ENCODE results near the gene SNAP91.
"Not testable (repeated sequence)": the region's sequence is repeated elsewhere in the genome, so short reads cannot be mapped to it uniquely, and the experiment has no call there.

Gene SNAP91

GRCh38 chr6:83605517-83605916 lies 103.4 kb downstream of the SNAP91 start:
- Mint-ChIP-seq H3K27ac (no peak overlapping the region), H3K4me1 (ENCODE audit: low read depth) (no peaks in the 10 kb centered on the region), H3K9me3 (no peaks in the 10 kb centered on the region), H3K36me3 (ENCODE audit: low read depth) (no peaks in the 10 kb centered on the region), H3K27me3 (no peaks in the 10 kb centered on the region), H3K4me3 (no peak overlapping the region)
- intact Hi-C loops (cut with micrococcal nuclease), result no loop called here

- H3K36me3 Mint-ChIP-seq (ENCODE audit: low read depth), result no peaks in the 10 kb centered on the region
- no peak overlapping the region for H3K27ac Mint-ChIP-seq
- H3K27me3 Mint-ChIP-seq, result no peaks in the 10 kb centered on the region
- no peaks in the 10 kb centered on the region for H3K4me1 Mint-ChIP-seq (ENCODE audit: low read depth)
- no peaks in the 10 kb centered on the region for H3K9me3 Mint-ChIP-seq
- intact Hi-C loops (cut with micrococcal nuclease), result no loop called here
- no peak overlapping the region for H3K4me3 Mint-ChIP-seq
These were observed 105.3 kb downstream of the SNAP91 start for GRCh38 chr6:83603551-83603950.

- no peaks in the 10 kb centered on the region for H3K4me1 Mint-ChIP-seq (ENCODE audit: low read depth)
- no peak overlapping the region for H3K27ac Mint-ChIP-seq
- no peaks in the 10 kb centered on the region for H3K27me3 Mint-ChIP-seq
- no peaks in the 10 kb centered on the region for H3K36me3 Mint-ChIP-seq (ENCODE audit: low read depth)
- H3K4me3 Mint-ChIP-seq, result no peak overlapping the region
- no peaks in the 10 kb centered on the region for H3K9me3 Mint-ChIP-seq
- intact Hi-C loops (cut with micrococcal nuclease), result no loop called here
These were observed 107.8 kb downstream of the SNAP91 start for GRCh38 chr6:83601119-83601518.

- H3K36me3 Mint-ChIP-seq (ENCODE audit: low read depth), result no peaks in the 10 kb centered on the region
- no peak overlapping the region for H3K27ac Mint-ChIP-seq
- H3K27me3 Mint-ChIP-seq, result no peaks in the 10 kb centered on the region
- H3K4me3 Mint-ChIP-seq, result no peak overlapping the region
- intact Hi-C loops (cut with micrococcal nuclease), result no loop called here
- no peaks in the 10 kb centered on the region for H3K9me3 Mint-ChIP-seq
- no peaks in the 10 kb centered on the region for H3K4me1 Mint-ChIP-seq (ENCODE audit: low read depth)
These were observed 108.4 kb downstream of the SNAP91 start for GRCh38 chr6:83600459-83600858.

GRCh38 chr6:83597511-83597910 lies 111.4 kb downstream of the SNAP91 start:
- Mint-ChIP-seq H3K27me3 (no peaks in the 10 kb centered on the region), H3K36me3 (ENCODE audit: low read depth) (no peaks in the 10 kb centered on the region), H3K9me3 (no peaks in the 10 kb centered on the region), H3K4me1 (ENCODE audit: low read depth) (no peaks in the 10 kb centered on the region), H3K4me3 (no peak overlapping the region), H3K27ac (no peak overlapping the region)
- intact Hi-C loops (cut with micrococcal nuclease), result no loop called here

- Mint-ChIP-seq H3K4me1 (ENCODE audit: low read depth) (peaks cover 2% of the 10 kb centered on the region), H3K4me3 (no peak overlapping the region), H3K36me3 (ENCODE audit: low read depth) (no peaks in the 10 kb centered on the region), H3K27me3 (no peaks in the 10 kb centered on the region), H3K27ac (no peak overlapping the region), H3K9me3 (no peaks in the 10 kb centered on the region)
- intact Hi-C loops (cut with micrococcal nuclease), result no loop called here
These were observed 111.8 kb downstream of the SNAP91 start for GRCh38 chr6:83597051-83597450.

GRCh38 chr6:83594941-83595340 lies 114.0 kb downstream of the SNAP91 start:
- no peak overlapping the region for H3K27ac Mint-ChIP-seq
- intact Hi-C loops (cut with micrococcal nuclease), result no loop called here
- peaks cover 5% of the 10 kb centered on the region for H3K4me1 Mint-ChIP-seq (ENCODE audit: low read depth)
- H3K36me3 Mint-ChIP-seq (ENCODE audit: low read depth), result no peaks in the 10 kb centered on the region
- H3K4me3 Mint-ChIP-seq, result no peak overlapping the region
- no peaks in the 10 kb centered on the region for H3K27me3 Mint-ChIP-seq
- no peaks in the 10 kb centered on the region for H3K9me3 Mint-ChIP-seq

- intact Hi-C loops (cut with micrococcal nuclease), result no loop called here
- Mint-ChIP-seq H3K27me3 (no peaks in the 10 kb centered on the region), H3K4me1 (ENCODE audit: low read depth) (peaks cover 5% of the 10 kb centered on the region), H3K9me3 (no peaks in the 10 kb centered on the region), H3K27ac (no peak overlapping the region), H3K36me3 (ENCODE audit: low read depth) (no peaks in the 10 kb centered on the region), H3K4me3 (no peak overlapping the region)
These were observed 115.5 kb downstream of the SNAP91 start for GRCh38 chr6:83593395-83593785.

GRCh38 chr6:83592770-83593394 lies 116.0 kb downstream of the SNAP91 start:
- H3K4me1 Mint-ChIP-seq (ENCODE audit: low read depth), result peaks cover 5% of the 10 kb centered on the region
- no peak overlapping the region for H3K27ac Mint-ChIP-seq
- intact Hi-C loops (cut with micrococcal nuclease), result no loop called here
- no peaks in the 10 kb centered on the region for H3K36me3 Mint-ChIP-seq (ENCODE audit: low read depth)
- no peaks in the 10 kb centered on the region for H3K27me3 Mint-ChIP-seq
- no peaks in the 10 kb centered on the region for H3K9me3 Mint-ChIP-seq
- no peak overlapping the region for H3K4me3 Mint-ChIP-seq

- Mint-ChIP-seq H3K36me3 (ENCODE audit: low read depth) (no peaks in the 10 kb centered on the region), H3K27ac (no peak overlapping the region), H3K27me3 (no peaks in the 10 kb centered on the region), H3K4me1 (ENCODE audit: low read depth) (peaks cover 5% of the 10 kb centered on the region), H3K4me3 (no peak overlapping the region), H3K9me3 (no peaks in the 10 kb centered on the region)
- intact Hi-C loops (cut with micrococcal nuclease), result no loop called here
These were observed 118.5 kb downstream of the SNAP91 start for GRCh38 chr6:83590416-83590815.

- no peaks in the 10 kb centered on the region for H3K27me3 Mint-ChIP-seq
- no peaks in the 10 kb centered on the region for H3K36me3 Mint-ChIP-seq (ENCODE audit: low read depth)
- H3K9me3 Mint-ChIP-seq, result no peaks in the 10 kb centered on the region
- H3K4me1 Mint-ChIP-seq (ENCODE audit: low read depth), result peaks cover 5% of the 10 kb centered on the region
- H3K27ac Mint-ChIP-seq, result no peak overlapping the region
- intact Hi-C loops (cut with micrococcal nuclease), result no loop called here
- H3K4me3 Mint-ChIP-seq, result no peak overlapping the region
These were observed 119.8 kb downstream of the SNAP91 start for GRCh38 chr6:83589076-83589475.

GRCh38 chr6:83578057-83578456 lies 130.8 kb downstream of the SNAP91 start:
- no peak overlapping the region for H3K27ac Mint-ChIP-seq

GRCh38 chr6:83574783-83575182 lies 134.1 kb downstream of the SNAP91 start:
- intact Hi-C loops (cut with micrococcal nuclease), result no loop called here
- H3K27ac Mint-ChIP-seq, result no peak overlapping the region
- H3K9me3 Mint-ChIP-seq, result peaks cover 9% of the 10 kb centered on the region
- no peak overlapping the region for H3K4me3 Mint-ChIP-seq
- H3K4me1 Mint-ChIP-seq (ENCODE audit: low read depth), result no peaks in the 10 kb centered on the region
- peaks cover 14% of the 10 kb centered on the region for H3K27me3 Mint-ChIP-seq
- H3K36me3 Mint-ChIP-seq (ENCODE audit: low read depth), result no peaks in the 10 kb centered on the region

More at GRCh38 chr6:83578057-83578456, 130.8 kb downstream of the SNAP91 start:
- Mint-ChIP-seq H3K4me3 (no peak overlapping the region), H3K36me3 (ENCODE audit: low read depth) (no peaks in the 10 kb centered on the region), H3K27me3 (peaks cover 12% of the 10 kb centered on the region), H3K4me1 (ENCODE audit: low read depth) (no peaks in the 10 kb centered on the region), H3K9me3 (no peaks in the 10 kb centered on the region)
- intact Hi-C loops (cut with micrococcal nuclease), result no loop called here

- H3K36me3 Mint-ChIP-seq (ENCODE audit: low read depth); H3K9me3 Mint-ChIP-seq; H3K27ac Mint-ChIP-seq; H3K27me3 Mint-ChIP-seq; intact Hi-C loops (cut with micrococcal nuclease); H3K4me1 Mint-ChIP-seq (ENCODE audit: low read depth); H3K4me3 Mint-ChIP-seq: not testable (repeated sequence)
These were observed 137.2 kb downstream of the SNAP91 start for GRCh38 chr6:83571663-83572185.

- Mint-ChIP-seq H3K9me3 (no peaks in the 10 kb centered on the region), H3K36me3 (ENCODE audit: low read depth) (no peaks in the 10 kb centered on the region), H3K27ac (no peak overlapping the region), H3K4me3 (no peak overlapping the region), H3K27me3 (peaks cover 6% of the 10 kb centered on the region), H3K4me1 (ENCODE audit: low read depth) (no peaks in the 10 kb centered on the region)
- intact Hi-C loops (cut with micrococcal nuclease), result no loop called here
These were observed 149.9 kb downstream of the SNAP91 start for GRCh38 chr6:83558975-83559374.
